ENCODE data around the gene TULP1. TPM values are rescaled to one million over a fixed set of nuclear protein-coding genes. Genes with fewer than 3 reads are reported as not detected.

TULP1 gene
- total and polyA plus RNA-seq, 7 donors, result 0.05 to 0.09 (median 0.08) TPM; not detected in 4

GRCh38 chr6:35554811-35555210 is 42.1 kb upstream of the TULP1 start:
- intact Hi-C loops (cut with DNase I), result loop anchor here in 1 of 2 donors (10.0 kb wide), 1 partner anchor 260 kb away; the partner anchor contains the start of gene DEF6
- WGBS, 3 donors, result 89 to 99% (median 95%) methylated on average over 4 of the region's 4 CpGs
- no peak overlapping the region for H3K27ac ChIP-seq
- TF ChIP-seq, protein P1, sequence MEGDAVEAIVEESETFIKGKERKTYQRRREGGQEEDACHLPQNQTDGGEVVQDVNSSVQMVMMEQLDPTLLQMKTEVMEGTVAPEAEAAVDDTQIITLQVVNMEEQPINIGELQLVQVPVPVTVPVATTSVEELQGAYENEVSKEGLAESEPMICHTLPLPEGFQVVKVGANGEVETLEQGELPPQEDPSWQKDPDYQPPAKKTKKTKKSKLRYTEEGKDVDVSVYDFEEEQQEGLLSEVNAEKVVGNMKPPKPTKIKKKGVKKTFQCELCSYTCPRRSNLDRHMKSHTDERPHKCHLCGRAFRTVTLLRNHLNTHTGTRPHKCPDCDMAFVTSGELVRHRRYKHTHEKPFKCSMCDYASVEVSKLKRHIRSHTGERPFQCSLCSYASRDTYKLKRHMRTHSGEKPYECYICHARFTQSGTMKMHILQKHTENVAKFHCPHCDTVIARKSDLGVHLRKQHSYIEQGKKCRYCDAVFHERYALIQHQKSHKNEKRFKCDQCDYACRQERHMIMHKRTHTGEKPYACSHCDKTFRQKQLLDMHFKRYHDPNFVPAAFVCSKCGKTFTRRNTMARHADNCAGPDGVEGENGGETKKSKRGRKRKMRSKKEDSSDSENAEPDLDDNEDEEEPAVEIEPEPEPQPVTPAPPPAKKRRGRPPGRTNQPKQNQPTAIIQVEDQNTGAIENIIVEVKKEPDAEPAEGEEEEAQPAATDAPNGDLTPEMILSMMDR (IDR thresholded peaks at IDR 0.05), result no peak
- no peaks in the 10 kb centered on the region for H3K36me3 ChIP-seq (ENCODE audit: insufficient read depth in 1 of 2, low read depth in 1 of 2)
- DNase-seq (no peak), ATAC-seq (no peak)
- peaks cover 9% of the 10 kb centered on the region for H3K9me3 ChIP-seq
- no peak overlapping the region for H3K4me3 ChIP-seq
- no peaks in the 10 kb centered on the region for H3K27me3 ChIP-seq (ENCODE audit: insufficient read depth in 3 of 3, low read length in 2 of 3)
- no peaks in the 10 kb centered on the region for H3K4me1 ChIP-seq

GRCh38 chr6:35553315-35553714 is 40.6 kb upstream of the TULP1 start:
- 76 to 86% (median 83%) methylated on average over 6 of the region's 6 CpGs for WGBS, 3 donors
- no peaks in the 10 kb centered on the region for H3K36me3 ChIP-seq (ENCODE audit: insufficient read depth in 1 of 2, low read depth in 1 of 2)
- ATAC-seq, result no peak
- DNase-seq, result no peak
- intact Hi-C loops (cut with DNase I), result loop anchor here in 1 of 2 donors (10.0 kb wide), 1 partner anchor 259 kb away; the partner anchor contains the start of gene DEF6
- H3K27me3 ChIP-seq (ENCODE audit: insufficient read depth in 3 of 3, low read length in 2 of 3), result no peaks in the 10 kb centered on the region
- TF ChIP-seq, protein P1 (IDR thresholded peaks at IDR 0.05), result no peak
- H3K9me3 ChIP-seq, result peaks cover 9% of the 10 kb centered on the region
- no peaks in the 10 kb centered on the region for H3K4me1 ChIP-seq
- H3K27ac ChIP-seq, result no peak overlapping the region
- no peak overlapping the region for H3K4me3 ChIP-seq

GRCh38 chr6:35552285-35552917 is 39.7 kb upstream of the TULP1 start:
- Histone ChIP-seq H3K27ac (no peak overlapping the region), H3K4me3 (no peak overlapping the region), H3K36me3 (ENCODE audit: insufficient read depth in 1 of 2, low read depth in 1 of 2) (no peaks in the 10 kb centered on the region), H3K27me3 (ENCODE audit: insufficient read depth in 3 of 3, low read length in 2 of 3) (no peaks in the 10 kb centered on the region), H3K9me3 (peaks cover 9% of the 10 kb centered on the region), H3K4me1 (no peaks in the 10 kb centered on the region)
- DNase-seq (no peak), ATAC-seq (peak in 1 of 4 donors; percentile 31)
- TF ChIP-seq, protein P1 (IDR thresholded peaks at IDR 0.05), result peak; percentile 63
- intact Hi-C loops (cut with DNase I), result loop anchor here in 1 of 2 donors (10.0 kb wide), 1 partner anchor 258 kb away; the partner anchor contains the start of gene DEF6
- WGBS, 3 donors, result 64 to 68% (median 68%) methylated on average over 5 of the region's 5 CpGs

DNA sequence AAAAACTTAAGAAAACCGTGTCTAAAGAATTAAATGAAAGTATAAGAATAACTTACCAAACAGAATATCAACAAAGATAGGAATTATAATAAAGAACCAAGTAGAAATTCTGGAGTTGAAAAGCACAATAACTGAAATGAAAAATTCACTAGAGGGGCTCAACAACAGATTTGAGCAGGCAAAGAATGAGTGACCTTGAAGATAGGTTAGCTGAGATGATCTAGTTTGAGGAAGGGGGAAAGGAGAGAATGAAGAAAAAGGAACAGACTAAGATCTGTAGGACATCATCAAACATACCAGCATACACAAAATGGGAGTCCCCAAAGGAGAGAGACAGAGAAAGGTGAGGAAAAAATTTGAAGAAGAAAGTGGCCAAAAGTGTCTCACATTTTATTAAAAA is 37.7 kb upstream of the TULP1 start:
- no peaks in the 10 kb centered on the region for H3K4me1 ChIP-seq
- H3K4me3 ChIP-seq, result no peak overlapping the region
- no peak for ATAC-seq
- intact Hi-C loops (cut with DNase I), result loop anchor here in 1 of 2 donors (10.0 kb wide), 1 partner anchor 256 kb away; the partner anchor contains the start of gene DEF6
- peaks cover 0 to 7% (median 0%) of the 10 kb centered on the region in 3 donors for H3K27me3 ChIP-seq (ENCODE audit: insufficient read depth in 3 of 3, low read length in 2 of 3)
- WGBS, 3 donors, result 66 to 70% (median 68%) methylated on average over 1 of the region's 1 CpG
- no peak overlapping the region for H3K27ac ChIP-seq
- TF ChIP-seq, protein P1 (IDR thresholded peaks at IDR 0.05), result no peak
- no peaks in the 10 kb centered on the region for H3K36me3 ChIP-seq (ENCODE audit: insufficient read depth in 1 of 2, low read depth in 1 of 2)
- peaks cover 9% of the 10 kb centered on the region for H3K9me3 ChIP-seq
- no peak for DNase-seq

Measured in psoas muscle (tissue), 8 donors.